BJ (cell line): ENCODE results near the gene PEMT. TPM values are rescaled to one million over a fixed set of nuclear protein-coding genes. Genes with fewer than 3 reads are reported as not detected.

Experiments
- CTCF ChIA-PET: fragments of 350-600 bp; formaldehyde crosslinking; extraction: SDS; loops from one replicate; lab custom pipeline; 2021; ENCODE audit warnings: antibody characterized with exemption, inconsistent platforms; lab: Yijun Ruan, JAX
- POLR2A ChIA-PET: fragments of 300-600 bp; sonication (Branson Sonifier 250); formaldehyde crosslinking; extraction: SDS; loops from one replicate; lab custom pipeline; 2021; ENCODE audit warnings: antibody characterized with exemption; lab: Charles Lee
- DNase-seq: peaks from one replicate; pipeline ENCODE4 v3.0.0-alpha.2; 2011; ENCODE audit warnings: low read depth
- H3K27me3 ChIP-seq: 2 replicates; pipeline ENCODE4 v1.6.0; 2011; ENCODE audit warnings: low read length; ENCODE audit not compliant: control insufficient read depth, insufficient read depth
- H3K36me3 ChIP-seq: 2 replicates; pipeline ENCODE4 v1.5.1; 2011; ENCODE audit warnings: low read length; ENCODE audit not compliant: control insufficient read depth, insufficient read depth
- H3K4me3 ChIP-seq: 2 replicates; pipeline ENCODE4 v1.5.1; 2011; ENCODE audit warnings: low read depth, mild to moderate bottlenecking, control low read depth, low read length
- polyA plus RNA-seq: library from polyadenylated mRNA; depleted of rRNA; stranded (reverse); fragments of >200 nt; gene quantifications from 2 replicates; pipeline ENCODE4 v1.2.3, GENCODE V29; 2011
- TF ChIP-seq, protein P1 (sequence below): IDR thresholded peaks from 2 replicates; pipeline ENCODE4 v1.5.1; 2011; ENCODE audit warnings: low read depth, mild to moderate bottlenecking, control low read depth, inconsistent platforms, low read length, moderate library complexity; ENCODE audit not compliant: insufficient read depth

The PEMT gene
- polyA plus RNA-seq, 1 experiment: 50.7 TPM

DNA sequence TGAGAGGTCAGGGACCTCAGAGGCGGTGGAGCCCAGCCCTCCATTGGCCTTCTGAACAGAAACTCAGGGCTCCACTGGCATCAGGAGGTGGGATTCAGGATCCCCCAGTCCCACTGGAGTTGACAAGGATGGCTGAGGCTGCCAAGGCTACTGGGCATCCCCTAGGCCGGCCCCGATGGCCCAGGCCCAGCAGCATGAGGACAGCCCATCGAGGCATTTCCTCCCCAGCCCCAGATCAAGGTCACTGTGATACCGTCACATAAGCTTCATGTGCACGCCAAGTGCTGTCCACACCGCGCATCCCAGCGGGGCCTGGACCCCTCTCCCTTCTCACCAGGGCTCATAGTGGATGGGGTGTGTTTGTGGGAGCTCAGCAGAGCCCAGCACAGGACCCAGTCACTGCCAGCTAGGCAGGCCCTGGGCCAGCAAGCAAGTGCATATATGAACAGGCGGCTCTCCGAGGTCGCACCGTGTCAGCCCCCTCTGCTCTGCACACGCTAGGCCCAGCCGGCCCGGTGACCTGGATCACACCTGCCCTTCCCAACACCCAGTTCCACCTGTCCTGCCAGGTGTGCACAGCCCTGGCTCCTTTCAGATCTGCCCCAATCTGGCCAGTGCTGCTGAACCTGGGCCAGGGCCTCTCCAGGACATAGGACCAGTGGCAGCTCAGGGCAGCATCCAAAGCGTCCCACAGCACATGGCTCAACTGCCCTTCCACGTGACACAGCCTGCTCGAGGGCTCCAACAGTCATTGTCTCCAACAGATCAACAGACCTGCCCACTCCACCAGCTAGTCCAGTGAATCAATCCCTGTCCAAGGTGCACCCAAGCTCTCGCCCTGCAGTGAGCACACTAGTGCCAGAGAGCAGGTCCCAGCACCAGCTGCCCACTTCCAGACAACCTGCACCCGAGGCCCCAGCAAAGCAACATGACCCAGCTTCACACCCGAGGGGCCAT is 62.5 kb downstream of the PEMT start:
- TF ChIP-seq, protein P1, sequence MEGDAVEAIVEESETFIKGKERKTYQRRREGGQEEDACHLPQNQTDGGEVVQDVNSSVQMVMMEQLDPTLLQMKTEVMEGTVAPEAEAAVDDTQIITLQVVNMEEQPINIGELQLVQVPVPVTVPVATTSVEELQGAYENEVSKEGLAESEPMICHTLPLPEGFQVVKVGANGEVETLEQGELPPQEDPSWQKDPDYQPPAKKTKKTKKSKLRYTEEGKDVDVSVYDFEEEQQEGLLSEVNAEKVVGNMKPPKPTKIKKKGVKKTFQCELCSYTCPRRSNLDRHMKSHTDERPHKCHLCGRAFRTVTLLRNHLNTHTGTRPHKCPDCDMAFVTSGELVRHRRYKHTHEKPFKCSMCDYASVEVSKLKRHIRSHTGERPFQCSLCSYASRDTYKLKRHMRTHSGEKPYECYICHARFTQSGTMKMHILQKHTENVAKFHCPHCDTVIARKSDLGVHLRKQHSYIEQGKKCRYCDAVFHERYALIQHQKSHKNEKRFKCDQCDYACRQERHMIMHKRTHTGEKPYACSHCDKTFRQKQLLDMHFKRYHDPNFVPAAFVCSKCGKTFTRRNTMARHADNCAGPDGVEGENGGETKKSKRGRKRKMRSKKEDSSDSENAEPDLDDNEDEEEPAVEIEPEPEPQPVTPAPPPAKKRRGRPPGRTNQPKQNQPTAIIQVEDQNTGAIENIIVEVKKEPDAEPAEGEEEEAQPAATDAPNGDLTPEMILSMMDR: no peak
- ChIA-PET CTCF (interaction anchor here (0.9 to 1.9 kb wide), 3 partner anchors 15 to 175 kb away, joined by 3 to 4 read pairs (median 4); no protein-coding TSS in a partner anchor), POLR2A (no interaction called here)
- Histone ChIP-seq H3K36me3 (no peaks in the 10 kb centered on the region), H3K4me3 (no peak overlapping the region), H3K27me3 (no peaks in the 10 kb centered on the region)
- no peak for DNase-seq

DNA sequence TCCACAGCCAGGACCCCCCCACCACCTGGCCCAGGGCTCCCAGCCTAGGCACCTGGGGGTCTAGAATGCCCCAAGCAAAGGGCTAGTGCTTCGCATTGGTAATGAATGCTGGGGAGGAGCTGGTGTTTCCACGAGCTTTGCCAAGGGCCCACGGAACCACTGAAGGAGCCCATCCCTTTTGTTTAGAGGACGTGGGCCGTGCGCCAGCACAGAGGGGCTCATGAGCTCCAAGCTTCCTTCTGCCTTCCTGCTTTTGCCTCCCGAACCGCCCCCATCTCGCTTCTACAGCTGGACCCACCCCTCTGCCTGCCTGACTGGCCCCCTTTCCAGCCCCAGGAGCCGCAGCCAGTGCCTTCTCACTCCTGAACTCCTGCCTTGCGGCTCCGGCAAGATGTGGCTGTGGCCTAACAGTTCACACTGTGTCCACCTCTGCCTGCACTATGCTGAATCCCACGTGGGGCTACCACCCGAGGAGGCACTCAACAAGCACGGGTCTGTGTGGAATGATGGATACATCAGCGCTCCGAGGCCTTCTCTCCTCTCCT is 63.5 kb downstream of the PEMT start:
- Histone ChIP-seq H3K36me3 (no peaks in the 10 kb centered on the region), H3K27me3 (no peaks in the 10 kb centered on the region), H3K4me3 (no peak overlapping the region)
- TF ChIP-seq, protein P1: no peak
- CTCF ChIA-PET: interaction anchor here (1.2 kb wide), 1 partner anchor 40 kb away, joined by 3 read pairs; no protein-coding TSS in a partner anchor
- DNase-seq: no peak
- POLR2A ChIA-PET: no interaction called here

DNA sequence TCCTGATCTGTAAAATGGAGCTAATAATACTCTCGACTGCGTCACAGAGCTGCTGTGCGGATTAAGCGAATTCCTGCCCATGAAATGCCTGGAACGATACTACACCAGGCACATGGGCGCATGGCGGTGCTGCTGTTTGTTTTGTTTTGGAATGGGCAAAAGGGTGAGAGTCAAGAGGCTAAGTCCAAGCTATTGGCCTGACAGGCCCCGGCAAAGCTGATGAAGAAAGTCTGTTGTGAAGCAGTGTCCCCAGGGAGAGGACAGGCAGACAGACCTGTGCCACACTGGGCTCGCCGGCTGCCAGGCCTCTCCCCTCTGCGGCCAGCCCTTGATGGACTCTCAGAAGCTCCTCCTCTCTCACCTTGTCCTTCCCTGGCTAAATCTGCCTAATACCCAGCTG is 64.0 kb downstream of the PEMT start:
- Histone ChIP-seq H3K4me3 (no peak overlapping the region), H3K36me3 (no peaks in the 10 kb centered on the region), H3K27me3 (no peaks in the 10 kb centered on the region)
- TF ChIP-seq, protein P1: no peak
- ChIA-PET CTCF (no interaction called here), POLR2A (no interaction called here)
- DNase-seq: no peak

DNA sequence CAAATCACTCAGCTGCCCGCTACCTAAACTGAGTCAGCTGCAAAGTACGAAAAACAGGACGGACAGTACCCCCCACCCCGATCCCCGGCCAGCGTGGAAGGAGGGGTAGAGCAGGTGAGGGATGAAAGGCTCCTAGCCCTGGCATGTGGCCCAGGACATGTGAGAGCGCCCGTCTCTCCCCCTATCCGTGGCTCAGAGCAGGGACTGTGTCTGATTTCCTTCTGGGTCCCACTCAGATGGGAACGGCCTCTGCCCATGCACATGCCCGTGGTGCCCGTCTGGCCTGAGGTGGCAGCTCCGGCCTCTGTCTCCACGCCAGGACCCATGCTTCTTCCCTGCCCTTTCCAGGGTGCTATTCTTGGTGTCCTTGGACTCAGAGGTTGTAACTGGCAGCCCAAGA is 65.1 kb downstream of the PEMT start:
- Histone ChIP-seq H3K36me3 (no peaks in the 10 kb centered on the region), H3K27me3 (no peaks in the 10 kb centered on the region), H3K4me3 (no peak overlapping the region)
- no peak for DNase-seq
- TF ChIP-seq, protein P1: no peak
- CTCF ChIA-PET: interaction anchor here (1.3 kb wide), 1 partner anchor 9 kb away, joined by 3 read pairs; no protein-coding TSS in a partner anchor
- POLR2A ChIA-PET: no interaction called here

DNA sequence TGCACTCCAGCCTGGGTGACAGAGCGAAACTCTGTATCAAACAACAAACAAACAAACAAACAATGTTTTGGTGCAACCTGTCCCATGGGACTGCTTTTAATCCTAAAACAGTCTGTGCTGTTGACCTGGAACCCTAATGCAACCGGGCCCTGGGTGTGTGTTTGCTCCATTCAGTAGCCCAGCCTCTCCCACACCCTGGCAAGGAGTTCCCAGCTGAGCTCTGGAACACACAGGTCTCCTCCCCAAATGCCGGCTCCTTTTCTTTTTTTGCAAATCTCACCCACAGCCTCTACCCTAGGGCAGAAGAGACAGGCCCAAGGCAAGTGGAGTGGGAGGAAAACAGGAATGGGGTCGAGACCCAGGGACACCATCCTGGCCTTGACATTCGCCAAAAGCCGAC is 65.6 kb downstream of the PEMT start:
- ChIA-PET CTCF (interaction anchor here (0.6 to 1.3 kb wide), 2 partner anchors 9 to 205 kb away, joined by 3 read pairs; no protein-coding TSS in a partner anchor), POLR2A (no interaction called here)
- no peak for DNase-seq
- TF ChIP-seq, protein P1: no peak
- no peak overlapping the region for H3K4me3 ChIP-seq
- H3K36me3 ChIP-seq: no peaks in the 10 kb centered on the region
- no peaks in the 10 kb centered on the region for H3K27me3 ChIP-seq
